ENCODE measurements around the gene HSPB8. TPM values are rescaled to one million over a fixed set of nuclear protein-coding genes. Genes with fewer than 3 reads are reported as not detected.
A peak's percentile ranks its signal among the peaks of the same experiment; 100 is the strongest.

HSPB8 gene
- total and polyA plus RNA-seq, 2 of the 8 experiments (the other 6 are each of a cell fraction or from before 2014, with no cell fraction given), result 11.7 to 28.2 TPM

- Histone ChIP-seq H2BK12ac (ENCODE audit: low read depth, low read length) (peak overlapping the region; percentile 69; the same call in 1 of the 2 replicates), H3K4me3 (ENCODE audit: extremely low read depth in 1 of 4, insufficient read depth in 2 of 4, low read depth in 3 of 4, low read length in 4 of 4) (no peak overlapping the region), H3K23me2 (ENCODE audit: low read depth, low read length) (no peaks in the 10 kb centered on the region; the same call in 1 of the 2 replicates), H2AFZ (ENCODE audit: low read length) (no peak overlapping the region), H2BK120ac (replicated peaks; ENCODE audit: low read depth, low read length) (no peak overlapping the region), H3K27ac (ENCODE audit: low read depth, low read length) (no peak overlapping the region), H3K4me1 (replicated peaks in 1 of 4; ENCODE audit: control insufficient read depth in 3 of 4, insufficient read depth in 4 of 4, low read length in 3 of 4) (peaks cover 3 to 19% (median 15%) of the 10 kb centered on the region in 4 experiments; a peak in 5 of 7 replicates), H4K20me1 (replicated peaks in 1 of 2; ENCODE audit: control insufficient read depth in 1 of 2, insufficient read depth in 2 of 2, low read length in 2 of 2) (no peaks in the 10 kb centered on the region), H3K4ac (replicated peaks; ENCODE audit: insufficient read length, low read depth, low read length) (no peak overlapping the region), H3K79me2 (ENCODE audit: control insufficient read depth in 1 of 2, insufficient read depth in 2 of 2, low read length in 2 of 2) (no peaks in the 10 kb centered on the region), H3K18ac (ENCODE audit: extremely low read depth, low read length) (no peak overlapping the region), H2AK5ac (ENCODE audit: low read depth, low read length) (no peak overlapping the region), H2BK15ac (ENCODE audit: low read length) (no peak overlapping the region), H3K79me1 (ENCODE audit: low read depth, low read length) (no peaks in the 10 kb centered on the region), H3K56ac (replicated peaks; ENCODE audit: insufficient read length, low read depth, low read length) (no peak overlapping the region), H4K91ac (replicated peaks; ENCODE audit: insufficient read length, low read length) (no peak overlapping the region), H3K36me3 (ENCODE audit: control insufficient read depth in 2 of 4, insufficient read depth in 4 of 4, low read length in 3 of 4) (no peaks in the 10 kb centered on the region), H4K8ac (ENCODE audit: extremely low read depth, insufficient read depth, low read length) (no peak overlapping the region), H3K23ac (ENCODE audit: insufficient read length) (no peak overlapping the region), H4K5ac (ENCODE audit: insufficient read length, low read depth, low read length) (no peak overlapping the region), H2BK20ac (ENCODE audit: low read length) (peak overlapping the region; percentile 24; the same call in 1 of the 2 replicates), H3K27me3 (replicated peaks in 1 of 4; ENCODE audit: control insufficient read depth in 3 of 4, extremely low read depth in 1 of 4, insufficient read depth in 3 of 4, low read length in 3 of 4) (no peaks in the 10 kb centered on the region; a peak in 1 of 7 replicates), H3K9me3 (ENCODE audit: insufficient read depth in 2 of 2, low read depth in 1 of 2, low read length in 1 of 2) (no peaks in the 10 kb centered on the region), H3K14ac (ENCODE audit: insufficient read length) (no peak overlapping the region), H3K9ac (replicated peaks in 1 of 4; ENCODE audit: extremely low read depth in 1 of 4, low read depth in 3 of 4, low read length in 3 of 4) (no peak overlapping the region), H3K4me2 (ENCODE audit: insufficient read depth in 1 of 2, low read depth in 2 of 2, low read length in 2 of 2) (no peak overlapping the region; a peak in 1 of 4 replicates), H2BK5ac (ENCODE audit: low read depth, low read length) (peak overlapping the region; percentile 8; the same call in 1 of the 2 replicates)
- DNase-seq (ENCODE audit: low read depth in 1 of 2, low spot score in 2 of 2) (no peak), FAIRE-seq (no peak)
- ChIA-PET POLR2A (ENCODE audit: partially characterized antibody) (interaction anchor here (1.3 to 1.4 kb wide), 2 partner anchors 28 to 182 kb away, joined by 3 to 4 read pairs; no protein-coding TSS in a partner anchor), CTCF (ENCODE audit: partially characterized antibody) (interaction anchor here (0.9 to 1.1 kb wide), 3 partner anchors 15 to 314 kb away, joined by 3 to 4 read pairs (median 4); no protein-coding TSS in a partner anchor)
- WGBS, 2 experiments (ENCODE audit: extremely low coverage in 1 of 2, insufficient coverage in 1 of 2, insufficient read length in 1 of 2, insufficient replicate concordance in 2 of 2, low coverage in 1 of 2, low lambda C conversion rate in 2 of 2, missing lambda C conversion rate in 1 of 2), result 76% methylated on average over 5 of the region's 5 CpGs; no CpG with 5 or more reads in 1 of the 2 experiments
- TF ChIP-seq SP1 (IDR thresholded peaks at IDR 0.05; ENCODE audit: low read depth, low read length) (no peak), CREB1 (IDR thresholded peaks at IDR 0.05) (no peak), SIRT6 (IDR thresholded peaks at IDR 0.05; ENCODE audit: low read length) (no peak), SP2 (IDR thresholded peaks at IDR 0.05; ENCODE audit: low read length) (no peak), TAF1 (IDR thresholded peaks at IDR 0.05; ENCODE audit: low read depth, low read length) (no peak), NRF1 (IDR thresholded peaks at IDR 0.05; ENCODE audit: low read depth, low read length) (no peak), USF2 (IDR thresholded peaks at IDR 0.05; ENCODE audit: low read length) (no peak), ATF3 (IDR thresholded peaks at IDR 0.05; ENCODE audit: insufficient read depth, low read depth, low read length) (no peak), RBBP5 (IDR thresholded peaks at IDR 0.05; ENCODE audit: borderline replicate concordance, low read depth, low read length) (no peak), RXRA (IDR thresholded peaks at IDR 0.05; ENCODE audit: insufficient read depth, low read depth, low read length) (no peak), RNF2 (IDR thresholded peaks at IDR 0.05; ENCODE audit: borderline replicate concordance, low read depth, low read length, missing control alignments, poor library complexity, severe bottlenecking) (no peak), JUND (IDR thresholded peaks at IDR 0.05; ENCODE audit: low read length) (no peak), CEBPB (IDR thresholded peaks at IDR 0.05; ENCODE audit: low read depth, low read length) (no peak)
Measured at GRCh38 chr12:119230807-119231206, 52.1 kb downstream of the HSPB8 start.

All from H1 (cell line).